GM18909 (cell line): Measurements from ENCODE around the gene B3GNT8.
"Not testable (repeated sequence)": the region's sequence is repeated elsewhere in the genome, so short reads cannot be mapped to it uniquely, and the experiment has no call there.

ENCODE experiments used
- ATAC-seq: cut with Tn5 transposase; IDR thresholded peaks from one replicate; pipeline ENCODE4 v1.9.1; 2021; ENCODE audit warnings: mild to moderate bottlenecking; ENCODE audit not compliant: unreplicated experiment, poor library complexity

B3GNT8 gene

DNA sequence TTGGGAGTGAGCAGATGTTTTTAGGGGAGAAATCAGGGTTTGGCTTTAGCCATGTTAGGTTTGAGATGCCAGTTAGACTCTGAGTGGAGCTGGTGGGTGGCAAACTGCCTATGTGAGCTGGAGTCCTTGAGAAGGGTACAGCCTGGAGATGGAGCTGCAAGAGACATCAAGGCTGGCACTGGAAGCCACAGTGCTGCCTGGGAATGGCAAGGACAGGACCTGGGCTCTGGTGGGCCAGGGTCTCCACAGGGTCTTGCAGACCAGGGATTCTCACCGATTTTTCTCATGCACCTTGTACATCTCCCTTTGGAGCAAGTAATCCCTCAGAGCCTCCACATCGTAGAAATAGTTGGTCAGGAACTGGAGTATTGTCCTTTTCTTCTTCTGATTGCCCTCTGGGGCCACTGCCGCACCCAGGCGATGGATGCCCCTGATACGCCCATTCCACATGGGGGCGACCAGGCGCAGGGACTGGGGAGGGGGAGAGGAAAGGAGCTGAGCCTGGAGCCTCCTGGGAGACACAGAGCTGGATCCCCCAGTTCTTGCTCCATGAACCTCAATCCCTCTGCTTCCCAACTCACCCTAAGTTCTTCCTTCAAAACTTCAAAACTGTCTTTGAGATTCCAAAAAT is 10.9 kb upstream of the B3GNT8 start:
- no peak for ATAC-seq

DNA sequence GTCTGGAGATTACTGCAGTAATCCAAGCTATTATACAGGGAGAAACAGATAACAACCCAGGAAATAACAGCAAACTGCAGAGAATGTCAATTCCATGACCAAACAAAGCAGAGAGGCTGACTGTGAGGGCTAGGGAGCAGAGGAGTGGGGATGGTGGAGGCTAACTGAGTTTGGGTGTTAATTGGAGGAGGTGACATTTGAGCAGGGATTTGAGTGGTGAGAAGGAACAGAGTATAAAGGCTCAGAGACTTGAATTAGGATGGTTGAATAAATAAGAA is 9.4 kb upstream of the B3GNT8 start:
- ATAC-seq = no peak

DNA sequence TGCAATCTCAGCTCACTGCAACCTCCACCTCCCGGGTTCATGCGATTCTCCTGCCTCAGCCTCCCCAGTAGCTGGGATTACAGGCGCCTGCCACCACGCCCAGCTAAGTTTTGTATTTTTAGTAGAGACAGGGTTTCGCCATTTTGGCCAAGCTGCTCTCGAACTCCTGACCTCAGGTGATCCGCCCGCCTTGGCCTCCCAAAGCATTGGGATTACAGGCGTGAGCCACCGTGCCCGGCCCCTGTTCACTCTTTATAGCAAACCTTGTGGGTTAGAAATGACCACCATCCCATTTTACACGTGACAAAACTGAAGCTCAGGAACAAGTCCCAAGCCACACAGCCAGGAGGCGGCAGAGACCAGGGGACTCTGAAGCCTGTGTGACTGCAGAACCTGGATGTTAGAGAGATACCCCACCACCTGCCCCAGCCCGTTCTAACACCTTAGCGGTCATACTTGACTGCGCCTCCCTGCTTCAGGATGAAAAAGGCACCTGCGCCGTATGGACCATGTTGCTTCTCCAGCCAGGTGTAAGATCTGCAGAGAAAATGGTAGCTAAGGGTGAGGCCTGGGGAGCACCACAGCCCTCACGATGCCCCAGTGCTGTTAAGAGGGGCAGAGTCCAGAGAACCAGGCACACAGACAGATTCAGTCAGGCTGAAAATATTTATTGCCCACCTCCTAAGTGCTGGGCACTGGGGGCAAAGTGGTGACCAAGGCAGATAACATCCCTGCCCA is 8.9 kb upstream of the B3GNT8 start:
- no peak for ATAC-seq

DNA sequence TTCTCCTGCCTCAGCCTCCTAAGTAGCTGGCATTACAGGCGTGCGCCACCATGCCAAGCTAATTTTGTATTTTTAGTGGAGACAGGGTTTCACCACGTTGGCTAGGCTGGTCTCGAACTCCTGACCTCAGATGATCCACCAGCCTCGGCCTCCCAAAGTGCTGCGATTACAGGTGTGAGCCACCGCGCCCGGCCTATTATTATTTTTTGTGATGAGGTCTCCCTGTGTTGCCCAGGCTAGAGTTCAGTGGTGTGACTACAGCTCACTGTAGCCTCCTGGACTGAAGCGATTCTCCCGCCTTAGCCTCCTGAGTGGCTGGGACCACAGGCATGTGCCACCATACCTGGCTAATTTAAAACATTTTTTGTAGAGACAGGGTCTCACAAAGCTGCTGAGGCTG is 8.2 kb upstream of the B3GNT8 start:
- not testable (repeated sequence) for ATAC-seq

DNA sequence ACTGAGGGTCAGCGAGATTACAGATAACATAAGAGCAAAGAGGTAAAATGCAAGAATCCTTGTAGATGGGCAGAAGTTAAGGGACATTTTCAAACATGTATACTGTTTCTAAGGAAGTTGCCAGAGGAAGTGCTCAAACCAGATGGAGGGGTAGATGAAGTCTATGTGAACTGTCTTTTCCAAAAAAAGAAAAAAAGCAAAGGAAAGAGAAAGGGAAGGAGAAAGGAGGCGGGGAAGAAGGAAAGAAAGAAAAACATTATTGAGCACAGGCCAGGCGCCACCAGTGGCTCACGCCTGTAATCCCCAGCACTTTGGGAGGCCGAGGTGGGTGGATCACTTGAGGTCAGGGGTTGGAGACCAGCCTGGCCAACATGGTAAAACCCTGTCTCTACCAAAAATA is 7.3 kb upstream of the B3GNT8 start:
- no peak for ATAC-seq

DNA sequence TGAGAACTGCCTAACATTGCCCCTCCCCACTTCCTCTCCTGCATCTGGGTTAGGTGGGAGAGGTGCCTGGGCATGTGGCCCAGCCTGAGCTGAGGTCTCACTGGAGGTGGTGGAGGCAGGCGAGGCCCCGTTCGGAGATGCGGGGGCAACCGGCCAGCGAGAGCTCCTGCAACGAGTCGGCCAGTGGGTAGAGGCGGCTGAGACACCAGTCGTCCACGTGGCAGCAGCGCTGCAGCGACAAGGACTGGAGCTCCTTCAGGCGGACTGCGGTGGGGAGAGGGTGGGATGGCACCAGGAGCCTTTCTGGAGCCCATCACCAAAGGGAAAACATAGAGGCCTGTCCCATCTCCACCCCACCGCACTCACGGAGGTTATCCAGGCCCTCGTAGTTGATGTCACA is 6.0 kb upstream of the B3GNT8 start:
- ATAC-seq = no peak

DNA sequence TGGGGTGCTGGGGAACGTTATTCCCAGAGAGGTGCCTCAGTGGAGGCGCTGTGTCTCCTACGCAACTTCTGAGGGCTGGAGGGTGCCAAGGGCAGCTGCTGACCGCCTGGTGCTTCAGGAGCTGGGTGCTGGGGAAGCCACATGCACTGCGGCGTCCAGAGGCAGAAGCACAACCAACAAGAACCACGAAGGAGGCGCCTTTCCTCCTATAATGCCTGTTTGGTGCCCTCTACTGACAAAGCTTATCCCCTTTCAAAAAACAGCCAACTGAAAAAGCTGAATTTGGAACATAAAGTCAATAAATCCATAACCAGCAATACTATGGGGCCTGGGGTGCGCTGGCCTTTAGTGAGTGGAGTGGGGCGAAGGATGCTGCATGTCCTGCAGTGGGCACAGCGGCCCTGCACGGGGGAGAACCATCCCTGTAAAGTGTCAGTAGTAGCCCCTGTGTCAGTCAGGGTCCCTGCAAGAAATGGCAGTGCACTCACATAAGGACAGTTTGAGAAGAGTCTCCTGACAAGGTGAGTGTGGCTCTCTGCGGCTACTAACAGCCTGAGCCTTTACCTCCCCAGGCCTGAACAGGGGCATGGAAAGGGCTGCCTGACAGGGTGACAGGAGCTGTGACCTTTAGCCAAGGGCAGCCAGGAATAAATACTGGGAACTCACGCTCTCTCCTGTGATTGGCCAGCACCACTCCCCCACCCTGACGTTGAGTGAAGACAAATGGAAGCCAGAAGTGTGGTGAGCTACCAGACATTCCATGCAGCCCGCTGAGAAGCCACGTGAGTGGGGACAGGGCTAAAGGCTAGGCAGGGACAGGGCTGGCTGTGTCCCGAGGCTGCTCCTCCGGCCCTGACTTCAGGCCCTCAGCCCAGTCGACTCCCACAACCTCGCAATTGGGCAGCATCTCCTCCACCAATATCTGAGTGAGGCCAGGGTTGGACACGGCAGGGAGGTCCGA is 4.5 kb upstream of the B3GNT8 start:
- no peak for ATAC-seq

DNA sequence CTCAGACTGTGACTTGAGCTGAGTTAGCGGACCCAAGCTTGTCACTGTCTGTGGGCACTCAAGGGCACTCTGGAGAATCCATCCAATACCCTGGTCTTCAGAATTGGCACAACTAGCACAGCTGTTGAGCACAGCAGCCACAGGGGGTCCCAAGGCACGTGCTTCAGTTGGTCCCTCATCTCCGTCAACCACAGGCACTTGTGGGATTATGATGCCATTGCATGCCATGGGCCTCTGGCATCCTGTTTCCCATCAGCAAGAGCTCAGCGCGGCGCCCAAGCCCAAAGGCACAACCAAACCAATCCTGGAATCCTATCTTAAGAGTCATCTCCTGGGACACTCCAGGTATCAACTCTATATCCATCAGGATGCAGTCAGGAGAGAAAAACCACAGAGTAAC is 3.7 kb upstream of the B3GNT8 start:
- no peak for ATAC-seq

DNA sequence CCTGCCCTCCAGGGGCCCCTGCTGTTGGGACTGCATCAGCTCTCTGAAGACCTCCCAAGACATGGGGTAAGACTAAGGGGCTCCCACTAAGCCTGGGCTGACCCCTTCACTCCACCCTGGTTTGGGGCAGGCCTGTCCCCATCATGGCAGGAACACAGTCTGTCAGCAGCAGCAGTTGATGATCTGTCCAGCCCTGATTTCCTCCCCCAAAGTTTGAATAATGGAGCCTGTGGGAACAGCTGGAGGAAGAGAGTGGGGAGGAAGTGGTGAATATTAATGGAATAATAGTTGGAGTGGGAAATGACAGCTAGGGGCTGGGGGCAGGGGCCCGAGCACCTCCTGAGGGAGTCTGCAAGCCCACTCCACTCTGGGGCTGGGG is 1.3 kb upstream of the B3GNT8 start:
- no peak for ATAC-seq

DNA sequence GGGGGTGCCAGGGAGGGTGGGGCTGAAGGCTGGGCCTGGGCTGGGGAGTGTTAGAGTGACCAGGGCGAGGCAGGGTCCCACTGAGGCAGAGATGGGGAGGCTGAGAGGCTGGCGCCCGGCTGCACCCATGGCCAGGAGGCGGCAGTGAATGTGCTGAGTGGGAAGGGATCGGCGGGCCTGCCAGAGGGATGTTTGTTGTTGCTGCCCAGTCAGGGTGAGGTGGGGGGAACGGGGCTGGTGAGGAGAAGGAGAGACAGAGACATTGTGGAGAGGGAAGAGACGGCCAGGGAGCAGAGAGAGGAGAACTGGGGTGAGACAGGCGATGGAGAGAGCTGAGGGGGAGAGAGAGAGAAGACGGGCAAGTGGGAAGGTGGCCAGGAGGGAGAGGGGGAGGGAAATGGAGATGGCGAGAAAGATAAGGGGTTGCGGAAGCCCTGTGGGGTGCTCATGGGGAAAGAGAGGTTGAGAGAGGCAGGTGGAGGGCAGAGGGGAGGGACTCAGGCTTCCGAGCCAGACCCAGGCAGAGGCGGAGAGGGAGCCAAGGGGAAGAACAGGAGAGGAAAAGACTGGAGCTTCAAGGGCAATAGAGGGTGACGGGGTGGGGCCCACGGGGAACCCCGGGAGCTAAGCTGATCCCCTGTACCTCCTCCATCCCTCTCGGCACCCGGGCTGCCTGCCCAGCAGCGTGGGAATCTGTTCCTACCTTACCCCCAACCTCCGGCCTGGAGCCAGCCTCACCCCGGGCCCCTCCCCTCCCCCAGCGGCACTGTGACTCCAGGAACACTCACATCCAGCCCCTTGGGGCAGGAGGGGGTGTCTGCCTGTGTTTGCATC is 690 bp upstream of the B3GNT8 start:
- no peak for ATAC-seq

DNA sequence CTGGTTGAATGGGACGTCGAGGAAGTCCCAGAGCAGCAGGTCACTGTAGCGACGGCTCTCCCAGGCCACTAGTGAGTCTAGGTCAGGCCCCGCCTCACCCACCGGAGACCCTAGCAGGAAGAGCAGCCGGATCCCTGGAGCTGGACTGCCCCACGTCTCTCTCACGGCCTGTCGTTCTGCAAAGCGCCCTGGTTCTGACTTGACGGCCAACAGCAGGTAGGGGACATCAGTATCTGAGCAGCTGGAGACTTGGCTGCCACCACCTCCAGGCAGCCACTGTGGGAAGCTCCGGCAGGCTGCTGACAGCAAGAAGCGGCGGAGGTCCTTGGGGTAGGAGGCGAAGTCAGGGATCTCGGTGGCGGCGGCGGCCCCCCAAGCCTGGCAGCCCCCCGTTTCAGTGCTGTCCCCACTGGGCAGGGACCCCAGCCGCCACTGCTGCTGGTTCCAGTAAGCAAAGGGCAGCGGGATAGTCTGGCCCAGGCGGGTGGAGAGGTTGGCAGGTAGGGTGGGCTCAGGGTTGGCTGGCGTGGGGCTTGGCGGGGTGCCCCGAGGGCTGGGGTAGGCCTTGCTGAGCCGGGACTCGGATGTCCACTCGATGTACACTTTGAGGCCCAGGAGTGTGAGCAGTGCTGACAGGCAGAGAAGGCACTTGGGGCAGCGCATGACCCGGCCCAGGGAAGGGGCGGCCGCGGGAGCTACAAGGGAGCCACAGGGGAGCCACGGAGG is 895 bp downstream of the B3GNT8 start:
- ATAC-seq = no peak

DNA sequence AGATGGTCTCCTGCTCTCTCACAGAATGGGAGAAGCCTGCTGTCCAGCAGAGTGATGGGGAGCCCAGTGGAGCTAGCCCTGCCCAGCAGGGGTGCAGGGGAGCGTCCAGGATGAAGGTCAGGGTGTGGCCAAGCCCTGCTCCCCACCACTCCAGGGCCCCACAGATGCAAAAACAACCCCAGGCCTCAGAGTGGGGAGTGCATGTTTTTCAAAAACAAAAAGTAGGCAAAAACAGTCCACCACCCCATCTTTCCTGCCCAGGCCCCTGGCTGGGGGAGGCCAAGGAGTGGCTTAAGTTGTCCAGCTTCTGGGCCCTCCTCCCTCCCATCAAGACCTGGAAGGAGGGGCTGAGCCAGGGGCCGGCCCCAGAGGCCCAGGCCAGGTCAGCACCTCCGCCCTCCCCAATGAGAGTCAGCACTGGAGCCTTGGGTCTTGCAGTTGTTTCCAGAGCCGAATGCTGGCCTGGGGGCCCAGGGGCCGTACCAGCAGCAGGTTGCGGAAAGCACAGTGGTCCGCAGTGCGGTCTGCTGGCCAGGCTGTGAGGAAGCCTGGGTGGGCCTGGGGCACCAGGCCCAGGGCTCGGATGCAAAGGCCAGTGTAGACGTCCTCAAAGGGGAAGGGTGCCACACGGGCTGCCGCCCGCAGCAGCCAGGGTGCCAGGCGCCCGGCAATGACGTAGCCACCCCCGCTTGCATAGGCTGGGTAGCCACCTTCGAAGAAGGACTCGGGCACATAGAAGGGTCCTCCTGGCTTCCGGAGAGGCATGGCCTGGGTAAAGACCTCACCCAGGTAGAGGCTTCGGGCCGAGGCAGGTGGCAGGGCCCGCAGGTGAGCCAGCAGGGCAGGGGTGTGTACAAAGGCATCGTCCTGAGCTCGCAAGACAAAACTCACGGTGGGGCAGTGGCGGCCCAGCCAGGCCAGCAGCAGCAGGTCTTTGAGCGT is 1.7 kb downstream of the B3GNT8 start:
- no peak for ATAC-seq

DNA sequence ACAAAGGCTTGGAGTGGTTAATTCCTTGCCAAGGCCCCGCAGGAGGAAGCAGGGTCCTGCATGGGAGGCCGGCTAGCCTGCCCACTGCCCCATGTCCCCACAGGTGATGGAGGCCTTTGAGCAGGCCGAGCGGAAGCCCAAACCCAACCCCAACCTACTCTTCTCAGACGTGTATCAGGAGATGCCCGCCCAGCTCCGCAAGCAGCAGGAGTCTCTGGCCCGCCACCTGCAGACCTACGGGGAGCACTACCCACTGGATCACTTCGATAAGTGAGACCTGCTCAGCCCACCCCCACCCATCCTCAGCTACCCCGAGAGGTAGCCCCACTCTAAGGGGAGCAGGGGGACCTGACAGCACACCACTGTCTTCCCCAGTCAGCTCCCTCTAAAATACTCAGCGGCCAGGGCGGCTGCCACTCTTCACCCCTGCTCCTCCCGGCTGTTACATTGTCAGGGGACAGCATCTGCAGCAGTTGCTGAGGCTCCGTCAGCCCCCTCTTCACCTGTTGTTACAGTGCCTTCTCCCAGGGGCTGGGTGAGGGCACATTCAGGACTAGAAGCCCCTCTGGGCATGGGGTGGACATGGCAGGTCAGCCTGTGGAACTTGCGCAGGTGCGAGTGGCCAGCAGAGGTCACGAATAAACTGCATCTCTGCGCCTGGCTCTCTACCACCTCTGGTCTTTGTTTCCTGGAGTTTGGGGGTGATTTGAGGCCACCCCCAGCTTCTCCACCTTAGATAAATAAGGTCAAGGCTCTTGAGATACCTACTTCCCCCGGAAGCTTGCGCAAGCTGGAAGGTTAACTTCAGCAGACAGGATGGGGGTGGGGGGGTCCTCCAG is 2.6 kb downstream of the B3GNT8 start:
- ATAC-seq = no peak

DNA sequence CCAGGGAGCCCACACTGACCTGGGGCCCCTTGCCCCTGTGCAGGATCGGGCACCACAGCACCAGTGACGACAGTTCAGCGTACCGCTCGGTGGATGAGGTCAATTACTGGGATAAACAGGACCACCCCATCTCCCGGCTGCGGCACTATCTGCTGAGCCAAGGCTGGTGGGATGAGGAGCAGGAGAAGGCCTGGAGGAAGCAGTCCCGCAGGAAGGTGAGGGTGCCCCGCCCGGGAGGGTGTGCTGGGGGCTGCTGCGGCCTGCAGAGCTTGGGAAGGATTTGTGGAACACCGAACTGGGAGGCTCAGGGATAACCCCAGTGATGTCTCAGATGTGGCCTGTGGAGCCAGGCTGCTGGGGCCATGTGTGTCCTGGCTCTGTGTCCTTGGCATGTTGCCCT is 4.2 kb downstream of the B3GNT8 start:
- no peak for ATAC-seq

DNA sequence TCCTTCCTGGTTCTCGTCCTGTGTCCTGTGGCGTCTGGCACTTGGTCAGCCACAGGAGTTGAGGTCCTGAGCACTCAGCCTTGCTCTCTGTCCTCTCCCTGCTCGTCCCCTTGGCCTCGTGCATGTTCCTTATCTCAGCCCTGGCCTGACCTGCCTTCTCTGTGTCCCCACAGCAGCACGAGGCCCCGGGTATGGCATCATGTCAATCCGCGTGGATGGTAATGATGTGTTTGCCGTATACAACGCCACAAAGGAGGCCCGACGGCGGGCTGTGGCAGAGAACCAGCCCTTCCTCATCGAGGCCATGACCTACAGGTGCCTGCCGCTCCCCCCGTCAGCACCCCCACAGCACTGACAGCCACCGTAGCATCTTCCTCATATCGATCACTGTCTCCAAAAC is 4.7 kb downstream of the B3GNT8 start:
- no peak for ATAC-seq

DNA sequence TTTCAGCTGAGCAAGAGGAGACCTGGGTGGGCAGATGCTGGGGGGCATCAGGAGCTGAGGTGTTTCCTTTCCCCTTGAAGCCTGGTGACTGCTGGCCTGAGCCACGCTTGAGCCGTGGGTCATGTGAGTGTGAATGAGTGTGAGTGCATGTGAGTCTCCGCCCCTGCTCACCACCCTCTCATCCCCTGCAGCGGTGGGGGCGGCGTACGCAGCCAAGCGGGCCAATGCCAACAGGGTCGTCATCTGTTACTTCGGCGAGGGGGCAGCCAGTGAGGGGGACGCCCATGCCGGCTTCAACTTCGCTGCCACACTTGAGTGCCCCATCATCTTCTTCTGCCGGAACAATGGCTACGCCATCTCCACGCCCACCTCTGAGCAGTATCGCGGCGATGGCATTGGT is 5.2 kb downstream of the B3GNT8 start:
- ATAC-seq = no peak

DNA sequence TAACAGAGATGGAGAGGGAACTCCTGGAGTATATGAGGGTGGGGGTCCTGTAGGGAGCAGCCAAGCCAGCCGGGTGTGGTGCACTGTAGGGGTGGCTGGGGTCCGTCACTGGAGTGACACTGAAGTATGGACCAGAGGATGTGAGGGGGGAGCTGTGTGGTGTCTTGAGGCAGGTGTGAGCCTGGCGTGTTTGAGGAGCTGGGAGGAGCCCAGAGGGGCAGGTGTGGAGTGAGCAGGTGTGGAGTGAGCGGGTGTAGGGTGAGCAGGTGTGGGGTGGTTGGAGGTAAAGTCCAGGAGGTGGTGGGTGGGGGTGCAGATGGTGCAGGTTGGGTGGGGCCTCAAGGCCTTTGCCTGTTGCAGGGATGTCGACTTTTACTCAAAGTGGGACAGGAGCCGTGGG is 5.9 kb downstream of the B3GNT8 start:
- no peak for ATAC-seq
